Thymus (tissue), 11 donors: Measurements from ENCODE around the gene MGMT. TPM values are rescaled to one million over a fixed set of nuclear protein-coding genes. Genes with fewer than 3 reads are reported as not detected.

ENCODE experiments used
- DNase-seq, 9 donors: peaks; one replicate each; pipeline ENCODE4 v3.0.0-alpha.2; 2013; ENCODE audit warnings: low spot score in 9 of 9, low read depth in 6 of 9, missing footprints in 1 of 9
- H3K27ac ChIP-seq, 2 donors: one replicate each; pipeline ENCODE4 v1.5.1; 2013; ENCODE audit warnings: control low read depth in 1 of 2, low read depth in 1 of 2, low read length in 1 of 2, mild to moderate bottlenecking in 1 of 2, moderate library complexity in 1 of 2
- H3K27me3 ChIP-seq, 2 donors: one replicate each; pipeline ENCODE4 v1.5.1; 2013; ENCODE audit warnings: low read length in 1 of 2; ENCODE audit not compliant: control insufficient read depth in 2 of 2, insufficient read depth in 1 of 2
- H3K36me3 ChIP-seq, 2 donors: one replicate each; pipeline ENCODE4 v1.5.1; 2013; ENCODE audit warnings: low read length in 1 of 2, mild to moderate bottlenecking in 1 of 2, moderate library complexity in 1 of 2; ENCODE audit not compliant: control insufficient read depth in 2 of 2, insufficient read depth in 2 of 2
- H3K4me1 ChIP-seq, 2 donors: one replicate each; pipeline ENCODE4 v1.5.1; 2013; ENCODE audit warnings: low read length in 2 of 2; ENCODE audit not compliant: control insufficient read depth in 2 of 2, insufficient read depth in 2 of 2
- H3K4me3 ChIP-seq, 2 donors: one replicate each; pipeline ENCODE4 v1.5.1; 2013; ENCODE audit warnings: low read length in 2 of 2, control low read depth in 1 of 2, mild to moderate bottlenecking in 1 of 2
- H3K9me3 ChIP-seq, 2 donors: one replicate each; pipeline ENCODE4 v1.5.1; 2013; ENCODE audit warnings: low read length in 1 of 2, mild to moderate bottlenecking in 1 of 2; ENCODE audit not compliant: control insufficient read depth in 2 of 2, insufficient read depth in 1 of 2
- WGBS: extraction: QIAGEN DNeasy Blood & Tissue Kit; methylation state at CpG from one replicate; pipeline ENCODE4 v1.1.7; 2013; 5-methylcytosine and 5-hydroxymethylcytosine counted together
- polyA plus RNA-seq: library from polyadenylated mRNA; stranded (reverse); fragments of 200-250 nt; gene quantifications from one replicate; pipeline ENCODE4 v1.2.3, GENCODE V29; 2013
- total RNA-seq: library from RNA; stranded (reverse); fragments of 120-200 nt; gene quantifications from one replicate; pipeline ENCODE4 v1.2.4, GENCODE V29; 2013
- donor health status: healthy.

MGMT gene
- total and polyA plus RNA-seq, 2 donors: 20.9 to 42.4 TPM

- Histone ChIP-seq H3K4me3 (no peak overlapping the region), H3K27ac (no peak overlapping the region), H3K9me3 (no peaks in the 10 kb centered on the region), H3K36me3 (no peaks in the 10 kb centered on the region), H3K4me1 (no peaks in the 10 kb centered on the region), H3K27me3 (no peaks in the 10 kb centered on the region)
- no peak for DNase-seq
- 96% methylated on average over 11 of the region's 11 CpGs for WGBS
These were observed 178.4 kb downstream of the MGMT start for GRCh38 chr10:129645487-129645886.

GRCh38 chr10:129646973-129647372 is 179.9 kb downstream of the MGMT start:
- H3K4me3 ChIP-seq: no peak overlapping the region
- H3K27me3 ChIP-seq: no peaks in the 10 kb centered on the region
- no peaks in the 10 kb centered on the region for H3K36me3 ChIP-seq
- WGBS: over 99% methylated on average over 17 of the region's 17 CpGs
- no peaks in the 10 kb centered on the region for H3K4me1 ChIP-seq
- no peaks in the 10 kb centered on the region for H3K9me3 ChIP-seq
- DNase-seq: no peak
- H3K27ac ChIP-seq: no peak overlapping the region

GRCh38 chr10:129647590-129647989 is 180.5 kb downstream of the MGMT start:
- 96% methylated on average over 4 of the region's 4 CpGs for WGBS
- H3K4me1 ChIP-seq: no peaks in the 10 kb centered on the region

GRCh38 chr10:129648856-129649255 is 181.8 kb downstream of the MGMT start:
- no peaks in the 10 kb centered on the region for H3K36me3 ChIP-seq
- no peak overlapping the region for H3K4me3 ChIP-seq
- no peaks in the 10 kb centered on the region for H3K9me3 ChIP-seq
- DNase-seq: no peak
- H3K4me1 ChIP-seq: no peaks in the 10 kb centered on the region
- no peaks in the 10 kb centered on the region for H3K27me3 ChIP-seq
- 98% methylated on average over 6 of the region's 6 CpGs for WGBS
- H3K27ac ChIP-seq: no peak overlapping the region

More at GRCh38 chr10:129647590-129647989, 180.5 kb downstream of the MGMT start:
- Histone ChIP-seq H3K36me3 (no peaks in the 10 kb centered on the region), H3K27ac (no peak overlapping the region), H3K9me3 (no peaks in the 10 kb centered on the region), H3K27me3 (no peaks in the 10 kb centered on the region), H3K4me3 (no peak overlapping the region)
- DNase-seq: no peak

GRCh38 chr10:129652021-129652420 is 185.0 kb downstream of the MGMT start:
- DNase-seq: no peak
- Histone ChIP-seq H3K36me3 (no peaks in the 10 kb centered on the region), H3K4me1 (peaks cover 0 to 3% of the 10 kb centered on the region in 2 donors), H3K27me3 (no peaks in the 10 kb centered on the region), H3K4me3 (no peak overlapping the region), H3K27ac (no peak overlapping the region), H3K9me3 (no peaks in the 10 kb centered on the region)
- 97% methylated on average over 15 of the region's 15 CpGs for WGBS

- DNase-seq: no peak
- H3K27ac ChIP-seq: no peak overlapping the region
- WGBS: 97% methylated on average over 22 of the region's 22 CpGs
- peaks cover 0 to 3% of the 10 kb centered on the region in 2 donors for H3K4me1 ChIP-seq
- no peak overlapping the region for H3K4me3 ChIP-seq
- no peaks in the 10 kb centered on the region for H3K36me3 ChIP-seq
- H3K27me3 ChIP-seq: no peaks in the 10 kb centered on the region
- H3K9me3 ChIP-seq: no peaks in the 10 kb centered on the region
These were observed 185.6 kb downstream of the MGMT start for GRCh38 chr10:129652521-129653201.

- Histone ChIP-seq H3K27me3 (no peaks in the 10 kb centered on the region), H3K9me3 (no peaks in the 10 kb centered on the region), H3K36me3 (no peaks in the 10 kb centered on the region), H3K4me3 (no peak overlapping the region), H3K27ac (no peak overlapping the region), H3K4me1 (peaks cover 0 to 3% of the 10 kb centered on the region in 2 donors)
- WGBS: 98% methylated on average over 8 of the region's 8 CpGs
- no peak for DNase-seq
These were observed 186.4 kb downstream of the MGMT start for GRCh38 chr10:129653428-129653827.

GRCh38 chr10:129653861-129654260 is 186.8 kb downstream of the MGMT start:
- Histone ChIP-seq H3K27ac (no peak overlapping the region), H3K4me3 (no peak overlapping the region), H3K36me3 (no peaks in the 10 kb centered on the region), H3K9me3 (no peaks in the 10 kb centered on the region), H3K27me3 (no peaks in the 10 kb centered on the region), H3K4me1 (peaks cover 0 to 3% of the 10 kb centered on the region in 2 donors)
- no peak for DNase-seq
- WGBS: 88% methylated on average over 11 of the region's 11 CpGs

- 96% methylated on average over 7 of the region's 7 CpGs for whole genome bisulfite sequencing
- Histone ChIP-seq H3K27me3 (no peaks in the 10 kb centered on the region), H3K36me3 (no peaks in the 10 kb centered on the region), H3K4me3 (no peak overlapping the region), H3K9me3 (no peaks in the 10 kb centered on the region), H3K27ac (no peak overlapping the region), H3K4me1 (peaks cover 0 to 3% of the 10 kb centered on the region in 2 donors)
- no peak for DNase-seq
These were observed 187.4 kb downstream of the MGMT start for GRCh38 chr10:129654461-129654860.
